Endometrium (tissue), 2 donors: ENCODE data around the gene AMY1C.
A peak's percentile ranks its signal among the peaks of the same experiment; 100 is the strongest.
"Not testable (repeated sequence)": the region's sequence is repeated elsewhere in the genome, so short reads cannot be mapped to it uniquely, and the experiment has no call there.

Experiments
- FAIRE-seq: peaks from 2 replicates; lab custom pipeline; 2012; peaks lifted over from hg19 to GRCh38; lab: Jason Lieb, UNC
- donor health status: control.
- donor health status: control.

The AMY1C gene

DNA sequence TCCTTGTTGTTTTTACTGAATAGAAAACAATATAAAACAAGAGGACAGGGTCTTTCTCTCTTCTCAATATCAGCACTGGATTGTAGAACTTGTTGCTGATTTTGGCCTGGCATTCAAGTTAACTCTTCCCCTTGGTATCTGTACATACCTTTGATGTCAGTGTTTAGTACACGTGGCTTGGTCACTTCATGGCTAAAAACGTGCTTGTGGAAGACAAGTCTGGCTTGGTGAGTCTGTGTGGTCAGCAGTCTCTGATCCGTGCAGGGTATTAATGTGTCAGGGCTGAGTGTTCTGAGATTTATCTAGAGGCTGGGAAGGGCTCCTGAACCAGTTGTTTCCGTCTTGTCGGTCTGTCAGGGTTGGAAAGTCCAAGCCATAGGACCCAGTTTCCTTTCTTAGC lies at the start of gene AMY1C:
TSS of gene AMY1C (plus strand) at position 301 of the 400 bp plus-strand sequence. CDS start 572 bp downstream, outside the sequence.
- not testable (repeated sequence) for FAIRE-seq

DNA sequence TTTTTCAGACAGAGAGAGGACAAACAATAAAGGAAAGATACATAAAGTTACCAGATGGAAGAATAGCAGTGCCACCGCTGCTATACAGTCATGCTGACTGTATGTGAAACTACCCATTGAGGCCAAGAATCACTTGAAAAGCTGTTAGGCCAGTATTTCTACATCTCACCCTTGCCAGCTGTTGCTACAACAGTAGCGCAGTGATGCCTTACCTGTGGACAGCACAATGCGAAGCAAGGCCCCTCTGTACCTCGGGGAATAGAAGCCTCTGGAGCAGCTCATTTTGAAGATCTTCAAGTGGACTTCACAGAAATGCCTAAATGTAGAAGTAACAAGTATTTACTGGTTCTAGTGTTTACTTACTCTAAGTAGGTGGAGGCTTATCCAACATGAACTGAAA lies 49.0 kb upstream of the AMY1C start:
- not testable (repeated sequence) for FAIRE-seq

DNA sequence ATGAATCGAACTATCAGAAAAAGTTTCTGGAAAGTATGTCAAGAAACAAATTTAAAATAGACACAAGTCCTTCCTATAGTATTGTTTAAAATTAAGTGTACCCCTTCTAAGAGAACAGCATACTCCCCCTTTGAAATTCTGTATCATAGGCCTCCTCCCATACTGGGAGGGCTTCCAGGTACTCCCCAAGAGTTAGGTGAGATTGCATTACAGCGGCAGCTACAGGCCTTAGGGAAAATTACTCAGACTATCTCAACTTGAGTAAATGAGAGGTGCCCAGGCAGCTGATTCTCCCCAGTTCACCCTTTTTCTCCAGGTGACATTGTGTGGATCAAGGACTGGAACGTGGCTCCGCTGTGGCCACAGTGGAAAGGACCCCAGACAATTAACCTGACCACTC lies 48.4 kb upstream of the AMY1C start:
- FAIRE-seq, result not testable (repeated sequence)

DNA sequence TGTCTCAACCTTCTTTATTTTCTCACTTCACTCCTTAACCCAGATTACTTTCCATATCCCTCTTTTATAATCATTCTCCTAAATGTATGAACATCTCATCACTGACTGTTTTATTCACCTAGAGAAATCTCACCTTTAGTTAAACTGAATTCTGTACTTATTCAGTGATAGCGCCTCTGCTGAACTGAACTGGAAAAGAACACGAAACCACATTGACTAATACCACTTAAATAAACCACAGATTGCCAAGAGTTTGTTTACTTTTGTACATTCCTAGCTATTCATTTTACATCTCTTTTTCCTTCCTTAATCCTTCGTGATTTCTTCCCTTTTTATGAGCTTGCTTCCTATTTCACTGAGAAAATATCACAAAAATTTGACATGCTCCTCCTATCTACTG lies 42.0 kb upstream of the AMY1C start:
- FAIRE-seq, result peak; percentile 82

DNA sequence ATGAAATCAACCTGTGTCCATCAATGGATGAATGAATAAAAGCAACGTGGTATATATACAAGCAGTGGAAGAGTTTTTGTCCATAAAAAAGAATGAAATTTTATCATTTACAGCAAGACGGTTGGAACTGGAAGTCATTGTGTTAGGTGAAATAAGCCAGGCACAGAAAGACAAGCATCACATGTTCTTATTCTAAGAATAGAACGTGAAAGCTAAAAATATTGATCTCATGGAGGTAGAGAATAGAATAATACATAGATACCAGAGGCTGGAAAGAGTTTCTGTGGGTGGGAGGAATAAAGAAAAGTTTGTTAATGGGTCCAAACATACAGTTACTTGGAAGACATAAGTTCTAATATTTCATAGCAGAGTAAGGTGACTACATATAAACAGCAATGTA lies 39.3 kb upstream of the AMY1C start:
- not testable (repeated sequence) for FAIRE-seq

DNA sequence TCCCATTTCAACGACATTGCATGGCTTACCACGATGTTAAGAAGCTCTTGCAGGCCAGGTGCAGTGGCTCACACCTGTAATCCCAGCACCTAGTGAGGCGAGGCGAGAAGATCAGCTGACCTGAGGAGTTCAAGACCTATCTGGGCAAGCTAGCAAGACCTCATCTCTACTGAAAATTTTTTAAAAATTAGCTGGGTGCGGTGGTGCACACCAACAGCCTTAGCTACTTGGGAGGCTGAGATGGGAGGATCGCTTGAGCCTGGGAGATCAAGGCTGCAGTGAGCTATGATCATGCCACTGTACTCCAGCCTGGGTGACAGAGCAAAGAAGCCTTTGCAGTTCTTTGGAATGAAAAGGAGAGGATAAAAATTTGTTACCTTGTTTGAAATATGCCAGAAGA lies 32.3 kb upstream of the AMY1C start:
- not testable (repeated sequence) for FAIRE-seq

DNA sequence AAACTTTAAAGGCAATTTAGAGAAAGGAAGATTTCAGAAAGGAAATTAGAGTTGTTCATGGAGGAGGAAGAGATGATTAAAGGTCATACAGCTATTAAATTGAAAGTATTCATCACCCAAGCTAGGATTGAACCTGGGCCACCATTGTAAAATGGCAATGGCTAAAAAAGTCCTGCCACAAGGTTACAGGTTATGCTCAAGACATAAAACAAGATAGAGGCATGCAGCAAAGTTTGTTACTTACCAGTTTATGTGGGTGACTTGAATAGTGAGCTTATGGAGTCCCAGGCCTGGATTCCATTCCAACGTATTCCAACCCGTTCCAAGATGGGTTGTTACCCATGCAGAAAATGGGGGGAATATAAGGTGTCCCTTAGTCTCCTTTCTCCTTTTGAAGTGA lies 28.2 kb upstream of the AMY1C start:
- FAIRE-seq, result not testable (repeated sequence)

DNA sequence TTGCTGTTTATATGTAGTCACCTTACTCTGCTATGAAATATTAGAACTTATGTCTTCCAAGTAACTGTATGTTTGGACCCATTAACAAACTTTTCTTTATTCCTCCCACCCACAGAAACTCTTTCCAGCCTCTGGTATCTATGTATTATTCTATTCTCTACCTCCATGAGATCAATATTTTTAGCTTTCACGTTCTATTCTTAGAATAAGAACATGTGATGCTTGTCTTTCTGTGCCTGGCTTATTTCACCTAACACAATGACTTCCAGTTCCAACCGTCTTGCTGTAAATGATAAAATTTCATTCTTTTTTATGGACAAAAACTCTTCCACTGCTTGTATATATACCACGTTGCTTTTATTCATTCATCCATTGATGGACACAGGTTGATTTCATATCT lies 14.4 kb upstream of the AMY1C start:
- peak; percentile 21 for FAIRE-seq

DNA sequence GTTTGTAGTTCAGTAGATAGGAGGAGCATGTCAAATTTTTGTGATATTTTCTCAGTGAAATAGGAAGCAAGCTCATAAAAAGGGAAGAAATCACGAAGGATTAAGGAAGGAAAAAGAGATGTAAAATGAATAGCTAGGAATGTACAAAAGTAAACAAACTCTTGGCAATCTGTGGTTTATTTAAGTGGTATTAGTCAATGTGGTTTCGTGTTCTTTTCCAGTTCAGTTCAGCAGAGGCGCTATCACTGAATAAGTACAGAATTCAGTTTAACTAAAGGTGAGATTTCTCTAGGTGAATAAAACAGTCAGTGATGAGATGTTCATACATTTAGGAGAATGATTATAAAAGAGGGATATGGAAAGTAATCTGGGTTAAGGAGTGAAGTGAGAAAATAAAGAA lies 11.7 kb upstream of the AMY1C start:
- FAIRE-seq, result not testable (repeated sequence)

DNA sequence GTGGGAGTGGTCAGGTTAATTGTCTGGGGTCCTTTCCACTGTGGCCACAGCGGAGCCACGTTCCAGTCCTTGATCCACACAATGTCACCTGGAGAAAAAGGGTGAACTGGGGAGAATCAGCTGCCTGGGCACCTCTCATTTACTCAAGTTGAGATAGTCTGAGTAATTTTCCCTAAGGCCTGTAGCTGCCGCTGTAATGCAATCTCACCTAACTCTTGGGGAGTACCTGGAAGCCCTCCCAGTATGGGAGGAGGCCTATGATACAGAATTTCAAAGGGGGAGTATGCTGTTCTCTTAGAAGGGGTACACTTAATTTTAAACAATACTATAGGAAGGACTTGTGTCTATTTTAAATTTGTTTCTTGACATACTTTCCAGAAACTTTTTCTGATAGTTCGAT lies 5.2 kb upstream of the AMY1C start:
- not testable (repeated sequence) for FAIRE-seq

DNA sequence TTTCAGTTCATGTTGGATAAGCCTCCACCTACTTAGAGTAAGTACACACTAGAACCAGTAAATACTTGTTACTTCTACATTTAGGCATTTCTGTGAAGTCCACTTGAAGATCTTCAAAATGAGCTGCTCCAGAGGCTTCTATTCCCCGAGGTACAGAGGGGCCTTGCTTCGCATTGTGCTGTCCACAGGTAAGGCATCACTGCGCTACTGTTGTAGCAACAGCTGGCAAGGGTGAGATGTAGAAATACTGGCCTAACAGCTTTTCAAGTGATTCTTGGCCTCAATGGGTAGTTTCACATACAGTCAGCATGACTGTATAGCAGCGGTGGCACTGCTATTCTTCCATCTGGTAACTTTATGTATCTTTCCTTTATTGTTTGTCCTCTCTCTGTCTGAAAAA lies 4.7 kb upstream of the AMY1C start:
- not testable (repeated sequence) for FAIRE-seq

DNA sequence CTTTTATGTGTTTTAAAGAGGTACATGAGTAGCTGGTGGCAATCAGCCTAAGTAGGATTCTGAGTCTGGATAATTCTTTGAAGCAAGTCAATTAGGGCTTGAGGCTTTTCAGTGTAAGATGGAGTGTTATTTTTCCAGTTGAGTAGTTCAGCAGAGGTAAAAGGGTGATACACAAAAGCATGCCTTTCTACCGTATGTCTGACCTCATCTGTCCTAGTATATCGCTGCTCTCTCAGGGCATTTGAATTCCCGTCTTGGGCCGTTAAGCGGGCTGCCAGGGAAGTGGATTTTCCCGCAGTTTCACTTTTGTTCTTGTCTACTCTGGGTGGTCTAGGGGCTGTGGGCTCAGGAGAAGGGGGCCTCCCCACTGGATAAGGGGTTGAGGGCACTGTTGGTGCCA lies 1.4 kb upstream of the AMY1C start:
- FAIRE-seq, result not testable (repeated sequence)

DNA sequence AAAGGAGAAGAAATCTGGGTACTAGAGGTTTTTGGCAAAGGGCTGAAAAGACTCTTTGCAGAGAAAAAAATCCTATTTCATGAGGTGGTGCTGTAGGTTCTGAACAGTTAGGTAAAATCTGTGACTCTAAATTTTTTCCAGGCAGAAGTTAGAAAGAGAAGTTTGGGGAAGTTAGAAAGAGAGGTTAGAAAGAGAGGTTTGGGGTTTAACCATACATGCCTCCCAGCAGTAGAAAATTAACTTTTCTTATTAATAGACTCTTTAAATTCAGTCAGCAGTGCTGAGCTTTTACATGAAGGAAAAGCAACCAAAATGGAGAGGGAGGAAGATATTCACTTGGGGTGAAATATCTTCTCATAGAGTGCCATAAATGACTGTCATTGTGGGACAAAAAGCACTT lies 12.2 kb downstream of the AMY1C start:
- FAIRE-seq, result no peak

DNA sequence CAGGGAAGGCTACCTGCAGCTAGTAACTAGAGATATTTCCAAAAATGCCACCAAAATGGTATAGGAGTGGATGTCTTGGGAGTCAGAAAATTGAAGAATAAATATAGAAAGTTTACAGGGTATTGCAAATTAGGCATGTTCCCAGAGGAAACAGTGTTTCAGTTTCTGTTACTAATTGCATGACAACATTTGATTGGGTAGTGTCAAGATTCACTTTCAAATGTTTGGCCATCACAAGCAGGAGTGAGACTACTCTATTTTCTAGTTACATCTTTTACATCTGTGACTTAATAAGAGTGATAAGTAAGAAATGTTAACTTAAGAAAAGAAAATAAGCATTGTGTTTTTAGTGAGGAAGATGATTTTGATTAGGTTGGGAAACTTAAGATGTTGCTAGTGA lies 30.2 kb downstream of the AMY1C start:
- no peak for FAIRE-seq

DNA sequence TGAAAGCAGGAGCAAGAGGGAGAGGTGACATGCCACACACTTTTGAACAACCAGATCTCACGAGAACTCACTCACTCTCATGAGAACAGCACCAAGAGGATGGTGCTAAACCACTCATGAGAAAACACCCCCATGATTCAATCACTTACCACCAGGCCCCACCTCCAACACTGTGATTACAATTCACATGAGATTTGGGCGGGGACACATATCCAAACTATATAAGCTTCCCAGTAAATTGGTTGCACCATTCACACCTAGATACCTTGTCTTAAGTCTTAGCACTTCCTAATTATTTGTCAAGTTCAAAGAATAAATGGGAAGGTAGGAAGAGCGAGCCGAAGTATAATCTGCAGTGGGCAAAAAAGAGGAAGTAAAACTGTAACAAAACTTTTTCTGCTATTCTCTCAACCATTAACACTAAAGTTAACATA lies 34.3 kb downstream of the AMY1C start:
- FAIRE-seq, result no peak

DNA sequence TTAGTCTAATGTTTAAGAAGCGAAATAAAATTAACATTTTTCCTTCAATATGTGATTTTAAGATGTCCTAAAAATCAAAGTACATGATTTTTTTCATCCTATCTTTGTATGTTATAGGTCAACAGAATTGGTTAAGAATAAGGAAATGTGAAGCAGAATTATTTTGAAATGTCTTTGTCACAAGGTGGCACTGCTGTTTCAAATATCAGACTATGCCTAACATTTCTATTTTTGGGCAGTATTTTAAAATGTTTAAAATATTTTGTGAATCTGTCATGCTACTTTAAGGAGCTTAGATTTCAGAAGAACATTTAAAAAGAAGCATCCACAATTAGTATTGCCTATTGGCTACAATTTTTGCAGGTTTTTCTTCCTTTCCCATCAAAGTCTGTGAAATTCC lies 38.7 kb downstream of the AMY1C start:
- peak; percentile 15 for FAIRE-seq

DNA sequence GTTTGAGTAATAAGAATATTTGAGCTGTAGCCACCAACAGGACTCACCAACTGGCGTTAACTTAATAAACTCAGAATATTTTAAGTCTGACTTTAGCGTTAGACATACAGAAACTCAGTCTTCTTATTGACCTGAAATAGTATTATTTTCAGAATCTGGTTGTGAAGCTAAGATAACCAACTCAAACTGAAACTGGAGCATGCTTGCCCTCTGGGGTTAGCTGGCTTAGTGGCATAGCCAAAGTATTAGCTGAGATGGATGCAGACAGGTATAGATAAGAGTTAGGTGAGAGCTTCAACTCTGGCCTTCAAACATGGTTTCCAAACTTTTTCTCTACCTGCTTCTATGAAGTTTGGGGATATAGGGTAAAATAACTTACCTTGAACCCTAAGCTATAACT lies 40.5 kb downstream of the AMY1C start:
- no peak for FAIRE-seq
